ENCODE measurements around the gene FUS.

GRCh38 chr16:31133046-31133501 is 46.9 kb upstream of the FUS start:
- no peak for TF ChIP-seq CTCF (IDR thresholded peaks at IDR 0.05; ENCODE audit: insufficient read depth, low read length)
- no peak for TF ChIP-seq REST (IDR thresholded peaks at IDR 0.05; ENCODE audit: insufficient replicate concordance, low read depth)
- TF ChIP-seq SPI1 (IDR thresholded peaks at IDR 0.05; ENCODE audit: borderline replicate concordance, low read depth) = no peak
- no peak for TF ChIP-seq POLR2AphosphoS5 (IDR thresholded peaks at IDR 0.05; ENCODE audit: low read depth)
- no peak for TF ChIP-seq GABPA (IDR thresholded peaks at IDR 0.05; ENCODE audit: low read depth)
